Gastrocnemius medialis (tissue), 4 donors: ENCODE measurements around the gene UCK2.

Experiments
- POLR2A ChIP-seq, 2 donors: fragments of 450-650 bp; IDR thresholded peaks; one replicate each; pipeline ENCODE4 v1.6.1; 2017; ENCODE audit warnings: antibody characterized with exemption in 2 of 2, mild to moderate bottlenecking in 2 of 2, moderate library complexity in 2 of 2
- TF ChIP-seq, protein P1 (sequence below), 5 experiments: fragments of 450-650 bp in 3 of 5; fragments of 200-600 bp in 2 of 5; sonication (generic) in 2 of 5; IDR thresholded peaks in 4 of 5; conservative IDR thresholded peaks in 1 of 5; 1 replicate in 4 of 5; 2 replicates in 1 of 5; pipeline ENCODE4 v1.5.1; 2016 to 2019; ENCODE audit warnings: antibody characterized with exemption in 5 of 5, mild to moderate bottlenecking in 3 of 5, moderate library complexity in 3 of 5

DNA sequence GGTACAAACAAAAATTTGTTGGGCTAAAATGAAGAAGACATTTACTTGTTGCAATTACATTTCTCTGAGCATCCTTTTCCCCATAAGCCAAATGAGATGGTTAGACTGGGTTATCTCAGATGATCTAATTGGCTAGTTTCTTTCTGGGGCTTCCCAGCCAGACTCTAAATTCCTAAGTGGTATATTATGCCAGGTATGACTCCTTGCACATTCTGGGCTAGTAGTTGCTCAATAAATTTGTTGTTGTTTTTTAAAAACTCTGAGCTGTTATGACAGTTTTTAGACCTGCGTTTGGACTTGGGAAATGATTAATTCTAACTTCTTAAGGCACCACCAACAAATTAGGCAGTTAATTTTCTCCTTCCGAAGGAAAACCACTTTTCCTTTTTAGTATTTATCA is 66.1 kb downstream of the UCK2 start:
- TF ChIP-seq, protein P1, sequence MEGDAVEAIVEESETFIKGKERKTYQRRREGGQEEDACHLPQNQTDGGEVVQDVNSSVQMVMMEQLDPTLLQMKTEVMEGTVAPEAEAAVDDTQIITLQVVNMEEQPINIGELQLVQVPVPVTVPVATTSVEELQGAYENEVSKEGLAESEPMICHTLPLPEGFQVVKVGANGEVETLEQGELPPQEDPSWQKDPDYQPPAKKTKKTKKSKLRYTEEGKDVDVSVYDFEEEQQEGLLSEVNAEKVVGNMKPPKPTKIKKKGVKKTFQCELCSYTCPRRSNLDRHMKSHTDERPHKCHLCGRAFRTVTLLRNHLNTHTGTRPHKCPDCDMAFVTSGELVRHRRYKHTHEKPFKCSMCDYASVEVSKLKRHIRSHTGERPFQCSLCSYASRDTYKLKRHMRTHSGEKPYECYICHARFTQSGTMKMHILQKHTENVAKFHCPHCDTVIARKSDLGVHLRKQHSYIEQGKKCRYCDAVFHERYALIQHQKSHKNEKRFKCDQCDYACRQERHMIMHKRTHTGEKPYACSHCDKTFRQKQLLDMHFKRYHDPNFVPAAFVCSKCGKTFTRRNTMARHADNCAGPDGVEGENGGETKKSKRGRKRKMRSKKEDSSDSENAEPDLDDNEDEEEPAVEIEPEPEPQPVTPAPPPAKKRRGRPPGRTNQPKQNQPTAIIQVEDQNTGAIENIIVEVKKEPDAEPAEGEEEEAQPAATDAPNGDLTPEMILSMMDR (IDR thresholded peaks at IDR 0.05 in 4 of 5, conservative IDR thresholded peaks at IDR 0.05 in 1 of 5), result no peak
- TF ChIP-seq POLR2A (IDR thresholded peaks at IDR 0.05), result no peak
